ENCODE data around the gene VWA5A. TPM values are rescaled to one million over a fixed set of nuclear protein-coding genes. Genes with fewer than 3 reads are reported as not detected.

VWA5A gene
- total and polyA plus RNA-seq, 9 of the 15 experiments (the other 6 are each of a cell fraction or from before 2014, with no cell fraction given) = 4.6 to 19.7 (median 6.9) TPM

DNA sequence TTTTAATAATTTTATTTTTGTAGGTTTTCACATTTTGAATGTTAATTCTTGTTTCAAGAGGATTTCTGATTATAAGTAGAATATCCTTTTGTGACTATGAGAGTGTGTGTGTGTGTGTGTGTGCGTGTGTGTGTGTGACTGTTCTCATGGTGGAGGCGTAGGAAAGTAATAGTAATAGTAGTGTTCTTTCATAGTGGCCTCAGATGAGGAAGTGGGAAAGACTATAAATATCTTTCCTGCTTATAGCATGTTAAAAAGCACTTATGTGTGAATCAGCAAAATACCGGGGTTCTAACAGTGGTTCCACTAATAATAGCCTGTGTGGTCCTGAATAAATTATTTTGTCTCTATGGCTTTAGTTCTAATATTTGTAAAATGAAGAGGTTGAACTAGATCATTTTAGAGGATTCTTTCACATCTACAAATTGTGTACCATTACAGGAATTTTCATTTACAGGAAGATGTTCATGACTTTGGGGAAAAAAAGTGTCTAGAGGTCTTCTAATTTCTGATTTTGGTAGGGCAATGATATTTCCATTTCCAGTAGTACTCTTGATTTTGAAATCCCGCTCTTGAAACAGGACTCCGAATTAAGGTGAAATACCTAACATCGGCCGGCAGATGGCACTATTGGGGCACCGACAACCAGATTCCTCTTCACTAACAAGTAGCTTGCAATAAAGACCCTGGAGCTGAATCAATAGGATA is 44.2 kb upstream of the VWA5A start (continued):
- TF ChIP-seq, protein P1, sequence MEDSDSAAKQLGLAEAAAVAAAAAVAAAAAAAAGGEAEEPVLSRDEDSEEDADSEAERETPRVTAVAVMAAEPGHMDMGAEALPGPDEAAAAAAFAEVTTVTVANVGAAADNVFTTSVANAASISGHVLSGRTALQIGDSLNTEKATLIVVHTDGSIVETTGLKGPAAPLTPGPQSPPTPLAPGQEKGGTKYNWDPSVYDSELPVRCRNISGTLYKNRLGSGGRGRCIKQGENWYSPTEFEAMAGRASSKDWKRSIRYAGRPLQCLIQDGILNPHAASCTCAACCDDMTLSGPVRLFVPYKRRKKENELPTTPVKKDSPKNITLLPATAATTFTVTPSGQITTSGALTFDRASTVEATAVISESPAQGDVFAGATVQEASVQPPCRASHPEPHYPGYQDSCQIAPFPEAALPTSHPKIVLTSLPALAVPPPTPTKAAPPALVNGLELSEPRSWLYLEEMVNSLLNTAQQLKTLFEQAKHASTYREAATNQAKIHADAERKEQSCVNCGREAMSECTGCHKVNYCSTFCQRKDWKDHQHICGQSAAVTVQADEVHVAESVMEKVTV (CRISPR knock-in tag; IDR thresholded peaks at IDR 0.05) = peak; percentile 87
- TF ChIP-seq, protein P2, sequence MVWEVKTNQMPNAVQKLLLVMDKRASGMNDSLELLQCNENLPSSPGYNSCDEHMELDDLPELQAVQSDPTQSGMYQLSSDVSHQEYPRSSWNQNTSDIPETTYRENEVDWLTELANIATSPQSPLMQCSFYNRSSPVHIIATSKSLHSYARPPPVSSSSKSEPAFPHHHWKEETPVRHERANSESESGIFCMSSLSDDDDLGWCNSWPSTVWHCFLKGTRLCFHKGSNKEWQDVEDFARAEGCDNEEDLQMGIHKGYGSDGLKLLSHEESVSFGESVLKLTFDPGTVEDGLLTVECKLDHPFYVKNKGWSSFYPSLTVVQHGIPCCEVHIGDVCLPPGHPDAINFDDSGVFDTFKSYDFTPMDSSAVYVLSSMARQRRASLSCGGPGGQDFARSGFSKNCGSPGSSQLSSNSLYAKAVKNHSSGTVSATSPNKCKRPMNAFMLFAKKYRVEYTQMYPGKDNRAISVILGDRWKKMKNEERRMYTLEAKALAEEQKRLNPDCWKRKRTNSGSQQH (CRISPR knock-in tag; IDR thresholded peaks at IDR 0.05) = no peak
- TF ChIP-seq, protein P3, sequence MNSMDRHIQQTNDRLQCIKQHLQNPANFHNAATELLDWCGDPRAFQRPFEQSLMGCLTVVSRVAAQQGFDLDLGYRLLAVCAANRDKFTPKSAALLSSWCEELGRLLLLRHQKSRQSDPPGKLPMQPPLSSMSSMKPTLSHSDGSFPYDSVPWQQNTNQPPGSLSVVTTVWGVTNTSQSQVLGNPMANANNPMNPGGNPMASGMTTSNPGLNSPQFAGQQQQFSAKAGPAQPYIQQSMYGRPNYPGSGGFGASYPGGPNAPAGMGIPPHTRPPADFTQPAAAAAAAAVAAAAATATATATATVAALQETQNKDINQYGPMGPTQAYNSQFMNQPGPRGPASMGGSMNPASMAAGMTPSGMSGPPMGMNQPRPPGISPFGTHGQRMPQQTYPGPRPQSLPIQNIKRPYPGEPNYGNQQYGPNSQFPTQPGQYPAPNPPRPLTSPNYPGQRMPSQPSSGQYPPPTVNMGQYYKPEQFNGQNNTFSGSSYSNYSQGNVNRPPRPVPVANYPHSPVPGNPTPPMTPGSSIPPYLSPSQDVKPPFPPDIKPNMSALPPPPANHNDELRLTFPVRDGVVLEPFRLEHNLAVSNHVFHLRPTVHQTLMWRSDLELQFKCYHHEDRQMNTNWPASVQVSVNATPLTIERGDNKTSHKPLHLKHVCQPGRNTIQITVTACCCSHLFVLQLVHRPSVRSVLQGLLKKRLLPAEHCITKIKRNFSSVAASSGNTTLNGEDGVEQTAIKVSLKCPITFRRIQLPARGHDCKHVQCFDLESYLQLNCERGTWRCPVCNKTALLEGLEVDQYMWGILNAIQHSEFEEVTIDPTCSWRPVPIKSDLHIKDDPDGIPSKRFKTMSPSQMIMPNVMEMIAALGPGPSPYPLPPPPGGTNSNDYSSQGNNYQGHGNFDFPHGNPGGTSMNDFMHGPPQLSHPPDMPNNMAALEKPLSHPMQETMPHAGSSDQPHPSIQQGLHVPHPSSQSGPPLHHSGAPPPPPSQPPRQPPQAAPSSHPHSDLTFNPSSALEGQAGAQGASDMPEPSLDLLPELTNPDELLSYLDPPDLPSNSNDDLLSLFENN (IDR thresholded peaks at IDR 0.05; ENCODE audit: low read depth in 2 of 2, low read length in 2 of 2) = no peak
- TF ChIP-seq, protein P4, sequence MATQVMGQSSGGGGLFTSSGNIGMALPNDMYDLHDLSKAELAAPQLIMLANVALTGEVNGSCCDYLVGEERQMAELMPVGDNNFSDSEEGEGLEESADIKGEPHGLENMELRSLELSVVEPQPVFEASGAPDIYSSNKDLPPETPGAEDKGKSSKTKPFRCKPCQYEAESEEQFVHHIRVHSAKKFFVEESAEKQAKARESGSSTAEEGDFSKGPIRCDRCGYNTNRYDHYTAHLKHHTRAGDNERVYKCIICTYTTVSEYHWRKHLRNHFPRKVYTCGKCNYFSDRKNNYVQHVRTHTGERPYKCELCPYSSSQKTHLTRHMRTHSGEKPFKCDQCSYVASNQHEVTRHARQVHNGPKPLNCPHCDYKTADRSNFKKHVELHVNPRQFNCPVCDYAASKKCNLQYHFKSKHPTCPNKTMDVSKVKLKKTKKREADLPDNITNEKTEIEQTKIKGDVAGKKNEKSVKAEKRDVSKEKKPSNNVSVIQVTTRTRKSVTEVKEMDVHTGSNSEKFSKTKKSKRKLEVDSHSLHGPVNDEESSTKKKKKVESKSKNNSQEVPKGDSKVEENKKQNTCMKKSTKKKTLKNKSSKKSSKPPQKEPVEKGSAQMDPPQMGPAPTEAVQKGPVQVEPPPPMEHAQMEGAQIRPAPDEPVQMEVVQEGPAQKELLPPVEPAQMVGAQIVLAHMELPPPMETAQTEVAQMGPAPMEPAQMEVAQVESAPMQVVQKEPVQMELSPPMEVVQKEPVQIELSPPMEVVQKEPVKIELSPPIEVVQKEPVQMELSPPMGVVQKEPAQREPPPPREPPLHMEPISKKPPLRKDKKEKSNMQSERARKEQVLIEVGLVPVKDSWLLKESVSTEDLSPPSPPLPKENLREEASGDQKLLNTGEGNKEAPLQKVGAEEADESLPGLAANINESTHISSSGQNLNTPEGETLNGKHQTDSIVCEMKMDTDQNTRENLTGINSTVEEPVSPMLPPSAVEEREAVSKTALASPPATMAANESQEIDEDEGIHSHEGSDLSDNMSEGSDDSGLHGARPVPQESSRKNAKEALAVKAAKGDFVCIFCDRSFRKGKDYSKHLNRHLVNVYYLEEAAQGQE (IDR thresholded peaks at IDR 0.05; ENCODE audit: borderline replicate concordance) = peak; percentile 85
- TF ChIP-seq, protein P4 (CRISPR knock-in tag; IDR thresholded peaks at IDR 0.05; ENCODE audit: low read depth) = no peak
- TF ChIP-seq DMBX1 (CRISPR knock-in tag; IDR thresholded peaks at IDR 0.05; ENCODE audit: borderline replicate concordance) (no peak), SMARCE1 (IDR thresholded peaks at IDR 0.05) (no peak), POLR3G (IDR thresholded peaks at IDR 0.05; ENCODE audit: extremely low read depth, insufficient read length, insufficient replicate concordance) (no peak), TEAD1 (CRISPR knock-in tag; IDR thresholded peaks at IDR 0.05) (no peak)
- TF ChIP-seq, protein P5, sequence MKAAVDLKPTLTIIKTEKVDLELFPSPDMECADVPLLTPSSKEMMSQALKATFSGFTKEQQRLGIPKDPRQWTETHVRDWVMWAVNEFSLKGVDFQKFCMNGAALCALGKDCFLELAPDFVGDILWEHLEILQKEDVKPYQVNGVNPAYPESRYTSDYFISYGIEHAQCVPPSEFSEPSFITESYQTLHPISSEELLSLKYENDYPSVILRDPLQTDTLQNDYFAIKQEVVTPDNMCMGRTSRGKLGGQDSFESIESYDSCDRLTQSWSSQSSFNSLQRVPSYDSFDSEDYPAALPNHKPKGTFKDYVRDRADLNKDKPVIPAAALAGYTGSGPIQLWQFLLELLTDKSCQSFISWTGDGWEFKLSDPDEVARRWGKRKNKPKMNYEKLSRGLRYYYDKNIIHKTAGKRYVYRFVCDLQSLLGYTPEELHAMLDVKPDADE (conservative IDR thresholded peaks at IDR 0.05; ENCODE audit: control insufficient read depth, low read depth, low read length) = no peak

Measured in K562 (cell line).